ENCODE data around the gene YIPF1.

- TF ChIP-seq POLR2AphosphoS5 (IDR thresholded peaks at IDR 0.05) (no peak), CTCF (IDR thresholded peaks at IDR 0.05) (no peak)
Measured at GRCh38 chr1:53918343-53918742, 28.7 kb upstream of the YIPF1 start.
